Naive thymus-derived CD4-positive, alpha-beta T cell (primary cell): ENCODE data around the gene TMEM207. TPM values are rescaled to one million over a fixed set of nuclear protein-coding genes. Genes with fewer than 3 reads are reported as not detected.

Experiments used
- ATAC-seq: fragments of 150-1000 bp; cut with Tn5 transposase; 2 replicates; pipeline ENCODE4 v1.10.0; 2021; ENCODE audit warnings: mild to moderate bottlenecking, moderate library complexity
- CTCF ChIA-PET: fragments of 350-600 bp; sonication (Branson Sonifier 250); formaldehyde crosslinking; loops from one replicate; lab custom pipeline; 2021; ENCODE audit warnings: antibody characterized with exemption; lab: Charles Lee
- POLR2A ChIA-PET: fragments of 350-600 bp; sonication (Branson Sonifier 250); formaldehyde crosslinking; loops from one replicate; lab custom pipeline; 2021; ENCODE audit warnings: antibody characterized with exemption, inconsistent platforms; lab: Charles Lee
- DNase-seq, 9 donors: peaks; one replicate each; pipeline versions ENCODE4 v3.0.0 to v3.0.0-alpha.2; 2020 to 2022; ENCODE audit warnings: mixed read lengths in 1 of 9
- H3K27ac ChIP-seq: one replicate; pipeline ENCODE4 v1.7.0; 2013; ENCODE audit warnings: mild to moderate bottlenecking, low read depth, low read length, moderate library complexity
- H3K27me3 ChIP-seq, 2 donors: one replicate each; pipeline ENCODE4 v1.7.0; 2013; ENCODE audit warnings: low read length in 2 of 2, mild to moderate bottlenecking in 2 of 2, moderate library complexity in 2 of 2; ENCODE audit not compliant: control insufficient read depth in 2 of 2, insufficient read depth in 2 of 2
- H3K36me3 ChIP-seq, 3 experiments: 1 replicate in 2 of 3; 2 replicates in 1 of 3; pipeline ENCODE4 v1.7.0; 2013; ENCODE audit warnings: low read length in 3 of 3, mild to moderate bottlenecking in 3 of 3, moderate library complexity in 1 of 3; ENCODE audit not compliant: insufficient read depth in 3 of 3, control insufficient read depth in 2 of 3
- H3K4me1 ChIP-seq, 2 donors: one replicate each; pipeline ENCODE4 v1.7.0; 2013; ENCODE audit warnings: low read length in 2 of 2, mild to moderate bottlenecking in 2 of 2, moderate library complexity in 1 of 2; ENCODE audit not compliant: control insufficient read depth in 2 of 2, insufficient read depth in 2 of 2
- H3K4me3 ChIP-seq: 2 replicates; pipeline ENCODE4 v1.7.0; 2013; ENCODE audit warnings: mild to moderate bottlenecking, low read length
- H3K9me3 ChIP-seq, 3 experiments: 1 replicate in 2 of 3; 2 replicates in 1 of 3; pipeline ENCODE4 v1.7.0; 2013; ENCODE audit warnings: low read length in 3 of 3; ENCODE audit not compliant: control insufficient read depth in 2 of 3
- H3K27ac Mint-ChIP-seq, 9 donors: one replicate each; pipeline ENCODE4 v1.8.0; 2020 to 2022; ENCODE audit warnings: mixed read lengths in 9 of 9, mild to moderate bottlenecking in 8 of 9, moderate library complexity in 5 of 9, inconsistent platforms in 2 of 9
- H3K27me3 Mint-ChIP-seq, 5 donors: one replicate each; pipeline ENCODE4 v1.8.0; 2021 to 2022; ENCODE audit warnings: mixed read lengths in 5 of 5, mild to moderate bottlenecking in 1 of 5
- H3K36me3 Mint-ChIP-seq, 5 donors: one replicate each; pipeline ENCODE4 v1.8.0; 2020 to 2022; ENCODE audit warnings: mixed read lengths in 5 of 5, mild to moderate bottlenecking in 3 of 5, inconsistent platforms in 1 of 5
- H3K4me1 Mint-ChIP-seq, 7 donors: one replicate each; pipeline ENCODE4 v1.8.0; 2020 to 2022; ENCODE audit warnings: mixed read lengths in 7 of 7, mild to moderate bottlenecking in 3 of 7, inconsistent platforms in 1 of 7
- H3K4me3 Mint-ChIP-seq, 10 donors: one replicate each; pipeline ENCODE4 v1.8.0; 2020 to 2022; ENCODE audit warnings: mild to moderate bottlenecking in 10 of 10, mixed read lengths in 10 of 10, moderate library complexity in 6 of 10, inconsistent platforms in 2 of 10
- H3K9me3 Mint-ChIP-seq, 11 donors: one replicate each; pipeline ENCODE4 v1.8.0; 2020 to 2022; ENCODE audit warnings: mixed read lengths in 11 of 11, mild to moderate bottlenecking in 4 of 11, inconsistent platforms in 1 of 11, moderate library complexity in 1 of 11
- intact Hi-C, 2 donors: fragments of 100-400 bp; cut with micrococcal nuclease; formaldehyde crosslinking; loops; one replicate each; pipeline ENCODE4 v1.15.1; 2023
- polyA plus RNA-seq, 2 donors: library from polyadenylated mRNA; unstranded; fragments of 300-500 nt; fragmentation: Illumina TruSeq; gene quantifications; one replicate each; pipeline ENCODE4 v1.2.3, GENCODE V29; 2021
- total RNA-seq, 6 experiments: library from RNA in 5 of 6; stranded (reverse) in 5 of 6; gene quantifications; 1 replicate in 5 of 6; 2 replicates in 1 of 6; pipeline ENCODE4 v1.2.3 and lab custom pipeline; 2021 to 2026

TMEM207 gene
- total and polyA plus RNA-seq, 7 experiments from 2014 or later = not detected

DNA sequence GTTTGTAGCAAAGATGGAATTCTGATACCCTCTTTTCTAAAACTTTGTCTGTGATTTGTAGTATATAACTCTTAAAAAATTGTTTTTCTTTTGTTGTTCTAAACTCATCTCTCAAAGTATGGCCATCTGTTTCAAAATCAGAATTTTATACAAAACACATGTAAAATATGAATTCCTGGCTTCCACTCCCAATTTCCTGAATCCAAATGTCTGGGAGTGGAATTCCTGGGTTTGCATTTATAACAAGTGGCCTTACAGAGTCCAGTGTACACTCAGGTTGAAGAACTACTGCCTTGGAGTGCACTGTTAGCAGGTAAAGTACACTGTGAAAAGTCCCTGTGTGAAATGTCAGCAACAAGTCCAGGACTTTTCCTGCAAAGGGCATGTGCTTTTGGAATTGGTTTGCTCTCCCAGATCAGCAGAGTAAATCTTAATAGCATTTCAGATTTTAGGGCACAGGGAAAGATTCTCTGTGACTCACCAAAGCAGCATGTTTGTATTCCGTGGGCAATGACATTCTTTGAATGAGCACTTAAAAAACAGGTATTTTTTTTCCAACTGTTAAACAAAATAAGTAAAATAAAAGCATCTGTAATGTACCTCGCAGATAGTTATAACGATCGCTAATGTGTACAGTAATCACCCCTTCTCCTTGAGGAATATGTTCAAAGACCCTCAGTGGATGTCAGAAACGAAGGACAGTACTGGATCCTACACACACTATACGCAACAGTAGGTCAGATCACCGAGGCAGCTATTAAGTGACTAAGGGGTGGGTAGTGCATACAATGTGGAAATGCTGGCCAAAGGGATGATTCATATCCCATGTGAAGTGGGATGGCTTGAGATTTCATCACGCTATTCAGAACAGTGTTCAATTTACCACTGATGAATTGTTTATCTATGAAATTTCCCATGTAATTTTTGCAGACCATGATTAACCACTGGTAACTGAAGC, 63.7 kb downstream of the TMEM207 start:
- no peaks in the 10 kb centered on the region for H3K9me3 ChIP-seq
- DNase-seq = no peak
- no peaks in the 10 kb centered on the region for H3K4me1 ChIP-seq
- ChIA-PET POLR2A (no interaction called here), CTCF (no interaction called here)
- Mint-ChIP-seq H3K27me3 (peaks cover 4 to 12% (median 10%) of the 10 kb centered on the region in 5 donors), H3K36me3 (no peaks in the 10 kb centered on the region), H3K4me3 (no peak overlapping the region), H3K9me3 (no peaks in the 10 kb centered on the region), H3K27ac (no peak overlapping the region), H3K4me1 (no peaks in the 10 kb centered on the region)
- H3K27ac ChIP-seq = no peak overlapping the region
- H3K4me3 ChIP-seq = no peak overlapping the region
- H3K36me3 ChIP-seq = no peaks in the 10 kb centered on the region
- ATAC-seq = no peak
- no peaks in the 10 kb centered on the region for H3K27me3 ChIP-seq
- intact Hi-C loops = no loop called here

DNA sequence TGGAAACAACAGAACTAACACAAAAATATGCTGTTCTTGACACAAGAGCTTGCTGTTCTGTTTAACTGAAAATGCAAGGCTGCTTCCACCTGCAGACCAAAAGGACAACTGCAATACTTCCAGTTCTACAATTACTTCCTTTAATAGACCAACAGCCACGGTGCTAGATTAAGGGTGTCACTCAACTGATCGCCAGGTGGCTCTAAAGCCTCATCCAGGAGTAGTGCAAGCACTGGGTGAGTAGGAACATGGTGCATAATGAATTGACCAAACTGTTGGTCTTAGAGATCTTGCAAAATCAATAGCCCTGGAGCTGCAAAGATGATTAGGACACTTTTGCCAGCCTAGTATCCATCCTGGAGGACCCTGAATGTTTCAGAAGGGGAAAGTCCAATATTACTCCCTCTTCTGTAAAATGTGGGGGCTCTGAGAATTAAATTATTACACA, 65.4 kb downstream of the TMEM207 start:
- Histone ChIP-seq H3K36me3 (no peaks in the 10 kb centered on the region), H3K9me3 (no peaks in the 10 kb centered on the region), H3K27ac (no peak overlapping the region), H3K4me1 (no peaks in the 10 kb centered on the region), H3K27me3 (peaks cover 0 to 1% of the 10 kb centered on the region in 2 donors), H3K4me3 (no peak overlapping the region)
- intact Hi-C loops = loop anchor here in 1 of 2 donors (5.0 kb wide), 1 partner anchor 313 kb away; no protein-coding TSS in a partner anchor
- Mint-ChIP-seq H3K27ac (no peak overlapping the region), H3K4me1 (no peaks in the 10 kb centered on the region), H3K36me3 (no peaks in the 10 kb centered on the region), H3K9me3 (peaks cover 0 to 4% (median 0%) of the 10 kb centered on the region in 11 donors), H3K27me3 (peaks cover 4 to 24% (median 12%) of the 10 kb centered on the region in 5 donors), H3K4me3 (no peak overlapping the region)
- ChIA-PET CTCF (no interaction called here), POLR2A (no interaction called here)
- DNase-seq = no peak
- ATAC-seq = no peak

DNA sequence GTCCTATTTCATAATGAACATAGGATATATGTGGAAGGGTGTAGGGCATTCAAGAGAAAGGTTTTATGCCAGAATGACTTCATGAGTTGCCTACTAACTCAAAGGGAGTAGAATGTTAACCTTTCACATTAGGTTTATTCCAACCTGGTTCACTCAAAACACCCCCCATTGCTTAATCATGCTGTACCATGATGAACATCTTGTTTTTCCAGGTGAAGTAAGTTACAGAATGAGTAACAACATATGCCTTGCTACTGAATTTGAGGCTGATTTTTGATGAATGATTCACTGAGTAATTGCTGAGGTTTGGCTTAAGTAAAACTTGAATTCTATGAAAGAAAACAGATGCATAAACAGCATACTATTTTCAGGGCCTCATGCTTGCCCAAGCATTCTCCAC, 67.6 kb downstream of the TMEM207 start:
- no peaks in the 10 kb centered on the region for H3K4me1 ChIP-seq
- H3K36me3 ChIP-seq = no peaks in the 10 kb centered on the region
- intact Hi-C loops = loop anchor here in 1 of 2 donors (5.0 kb wide), 1 partner anchor 315 kb away; no protein-coding TSS in a partner anchor
- no peaks in the 10 kb centered on the region for H3K9me3 ChIP-seq
- H3K27ac Mint-ChIP-seq = no peak overlapping the region
- H3K4me1 Mint-ChIP-seq = no peaks in the 10 kb centered on the region
- ATAC-seq = no peak
- H3K36me3 Mint-ChIP-seq = no peaks in the 10 kb centered on the region
- no peak for DNase-seq
- CTCF ChIA-PET = no interaction called here
- POLR2A ChIA-PET = no interaction called here
- no peak overlapping the region for H3K27ac ChIP-seq
- peaks cover 0 to 4% (median 0%) of the 10 kb centered on the region in 11 donors for H3K9me3 Mint-ChIP-seq
- H3K27me3 ChIP-seq = peaks cover 0 to 3% of the 10 kb centered on the region in 2 donors
- peaks cover 2 to 17% (median 9%) of the 10 kb centered on the region in 5 donors for H3K27me3 Mint-ChIP-seq
- no peak overlapping the region for H3K4me3 Mint-ChIP-seq
- H3K4me3 ChIP-seq = no peak overlapping the region

DNA sequence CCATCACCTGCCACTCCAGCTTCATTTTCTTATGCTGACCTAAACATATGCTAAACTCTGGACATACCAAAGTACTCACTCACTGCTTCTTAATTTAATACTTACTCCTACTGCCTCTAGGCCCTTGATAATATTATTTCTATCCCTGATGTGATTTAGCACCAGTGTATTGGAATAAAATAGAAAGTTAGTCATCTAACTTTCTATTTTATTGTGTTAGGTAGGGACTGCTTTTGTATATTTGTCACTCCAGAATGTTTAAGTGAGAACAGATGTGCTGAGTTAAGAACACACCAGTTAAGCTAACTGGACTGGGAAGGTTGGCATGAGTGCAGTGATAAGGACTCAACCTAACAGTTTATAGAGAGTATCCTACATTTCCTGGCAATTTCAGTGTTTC, 68.3 kb downstream of the TMEM207 start:
- peaks cover 0 to 3% of the 10 kb centered on the region in 2 donors for H3K27me3 ChIP-seq
- no peaks in the 10 kb centered on the region for H3K4me1 ChIP-seq
- no peaks in the 10 kb centered on the region for H3K36me3 ChIP-seq
- DNase-seq (no peak), ATAC-seq (no peak)
- no peak overlapping the region for H3K27ac Mint-ChIP-seq
- no peak overlapping the region for H3K27ac ChIP-seq
- ChIA-PET CTCF (no interaction called here), POLR2A (no interaction called here)
- H3K4me3 Mint-ChIP-seq = no peak overlapping the region
- H3K9me3 Mint-ChIP-seq = peaks cover 0 to 4% (median 0%) of the 10 kb centered on the region in 11 donors
- no peak overlapping the region for H3K4me3 ChIP-seq
- H3K27me3 Mint-ChIP-seq = peaks cover 3 to 23% (median 15%) of the 10 kb centered on the region in 5 donors
- H3K4me1 Mint-ChIP-seq = no peaks in the 10 kb centered on the region
- H3K9me3 ChIP-seq = no peaks in the 10 kb centered on the region
- intact Hi-C loops = loop anchor here in 1 of 2 donors (5.0 kb wide), 1 partner anchor 316 kb away; no protein-coding TSS in a partner anchor
- H3K36me3 Mint-ChIP-seq = no peaks in the 10 kb centered on the region

DNA sequence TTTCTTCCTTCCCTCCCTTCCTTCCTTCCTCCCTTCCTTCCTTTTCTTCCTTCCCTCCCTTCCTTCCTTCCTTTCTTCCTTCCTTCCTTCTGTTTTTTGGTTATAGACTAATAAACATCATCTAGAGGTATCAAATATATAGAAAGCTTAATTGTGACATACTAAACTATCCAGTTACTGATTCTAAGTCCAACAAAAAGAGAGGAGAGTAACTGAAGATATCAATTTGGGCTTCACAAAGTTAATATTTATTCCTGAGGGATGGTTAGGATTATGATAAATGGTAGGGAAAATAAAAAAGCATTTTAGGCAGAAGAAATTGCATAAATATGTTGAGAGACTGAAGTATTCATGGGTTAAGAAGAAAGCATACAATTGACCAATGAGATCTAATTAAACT, 69.5 kb downstream of the TMEM207 start:
- ChIA-PET POLR2A (no interaction called here), CTCF (no interaction called here)
- Mint-ChIP-seq H3K27me3 (peaks cover 0 to 26% (median 15%) of the 10 kb centered on the region in 5 donors), H3K4me3 (no peak overlapping the region), H3K9me3 (peaks cover 0 to 4% (median 0%) of the 10 kb centered on the region in 11 donors), H3K36me3 (no peaks in the 10 kb centered on the region), H3K27ac (no peak overlapping the region), H3K4me1 (no peaks in the 10 kb centered on the region)
- no peak overlapping the region for H3K27ac ChIP-seq
- H3K4me1 ChIP-seq = no peaks in the 10 kb centered on the region
- no peaks in the 10 kb centered on the region for H3K9me3 ChIP-seq
- H3K36me3 ChIP-seq = no peaks in the 10 kb centered on the region
- H3K27me3 ChIP-seq = peaks cover 0 to 3% of the 10 kb centered on the region in 2 donors
- no peak for DNase-seq
- intact Hi-C loops = loop anchor here in 1 of 2 donors (5.0 kb wide), 1 partner anchor 317 kb away; no protein-coding TSS in a partner anchor
- no peak overlapping the region for H3K4me3 ChIP-seq
- no peak for ATAC-seq
